A549 (cell line): ENCODE results near the gene P4HA1. TPM values are rescaled to one million over a fixed set of nuclear protein-coding genes. Genes with fewer than 3 reads are reported as not detected.
A peak's percentile ranks its signal among the peaks of the same experiment; 100 is the strongest.

Source experiments
- BHLHE40 ChIP-seq: IDR thresholded peaks from 2 replicates; pipeline ENCODE4 v1.6.1; 2012; ENCODE audit warnings: low read depth, low read length, inconsistent platforms
- CBX2 ChIP-seq: fragments of 200-600 bp; sonication (generic); IDR thresholded peaks from 2 replicates; pipeline ENCODE4 v1.6.1; 2016; ENCODE audit warnings: low read depth, mild to moderate bottlenecking, borderline replicate concordance
- CEBPB ChIP-seq, 2 experiments: fragments of >200 bp in 1 of 2; sonication (Bioruptor Twin) in 1 of 2; formaldehyde crosslinking in 1 of 2; IDR thresholded peaks; 2 replicates each; pipeline ENCODE4 v1.6.1; 2012 to 2016
- CHD2 ChIP-seq: fragments of 150-350 bp; IDR thresholded peaks from 2 replicates; pipeline ENCODE4 v1.6.1; 2014; ENCODE audit warnings: low read length; ENCODE audit not compliant: partially characterized antibody
- CHD4 ChIP-seq: fragments of 200-600 bp; sonication (generic); IDR thresholded peaks from 2 replicates; pipeline ENCODE4 v1.6.1; 2016; ENCODE audit warnings: antibody characterized with exemption, mild to moderate bottlenecking, borderline replicate concordance
- EHF ChIP-seq: fragments of 250-450 bp; sonication (Bioruptor Pico); IDR thresholded peaks from 2 replicates; pipeline ENCODE4 v1.5.0; 2020; ENCODE audit warnings: mild to moderate bottlenecking
- ESRRA ChIP-seq: fragments of 150-350 bp; IDR thresholded peaks from 2 replicates; pipeline ENCODE4 v1.6.1; 2014; ENCODE audit warnings: mild to moderate bottlenecking, low read length, borderline replicate concordance
- FOSB ChIP-seq: fragments of 250-450 bp; sonication (Bioruptor Pico); IDR thresholded peaks from 2 replicates; pipeline ENCODE4 v1.5.0; 2020; ENCODE audit warnings: mild to moderate bottlenecking, moderate library complexity
- FOSL2 ChIP-seq, 2 experiments: fragments of 450-650 bp in 1 of 2; fragments of >200 bp in 1 of 2; sonication (Bioruptor Twin) in 1 of 2; formaldehyde crosslinking; IDR thresholded peaks; 2 replicates each; pipeline versions ENCODE4 v1.5.0 to v1.6.1; 2016 to 2020; ENCODE audit warnings: mild to moderate bottlenecking in 1 of 2, moderate library complexity in 1 of 2
- GATA3 ChIP-seq: IDR thresholded peaks from 2 replicates; pipeline ENCODE4 v1.6.1; 2012; ENCODE audit warnings: borderline replicate concordance
- HDAC2 ChIP-seq: fragments of 200-600 bp; sonication (generic); IDR thresholded peaks from 2 replicates; pipeline ENCODE4 v1.6.1; 2016
- HOXA7 ChIP-seq: fragments of 250-450 bp; sonication (Bioruptor Pico); IDR thresholded peaks from 2 replicates; pipeline ENCODE4 v1.5.0; 2020; ENCODE audit warnings: mild to moderate bottlenecking, moderate library complexity
- HOXB13 ChIP-seq: fragments of 250-450 bp; sonication (Bioruptor Pico); IDR thresholded peaks from 2 replicates; pipeline ENCODE4 v1.5.0; 2020; ENCODE audit warnings: low read depth, mild to moderate bottlenecking, moderate library complexity
- HOXB5 ChIP-seq: fragments of 250-450 bp; sonication (Bioruptor Pico); IDR thresholded peaks from 2 replicates; pipeline ENCODE4 v1.5.0; 2020; ENCODE audit warnings: mild to moderate bottlenecking, moderate library complexity
- JUNB ChIP-seq: fragments of >200 bp; sonication (Bioruptor Twin); formaldehyde crosslinking; IDR thresholded peaks from 2 replicates; pipeline ENCODE4 v1.6.1; 2016
- KDM1A ChIP-seq: fragments of 200-600 bp; sonication (generic); IDR thresholded peaks from 2 replicates; pipeline ENCODE4 v1.6.1; 2016; ENCODE audit warnings: low read depth, mild to moderate bottlenecking
- KDM5A ChIP-seq: fragments of 200-600 bp; sonication (generic); IDR thresholded peaks from 2 replicates; pipeline ENCODE4 v1.6.1; 2016; ENCODE audit warnings: antibody characterized with exemption, mild to moderate bottlenecking
- RCOR1 ChIP-seq: fragments of 150-350 bp; IDR thresholded peaks from 2 replicates; pipeline ENCODE4 v1.6.1; 2014; ENCODE audit warnings: antibody characterized with exemption, low read length, low read depth
- RFX5 ChIP-seq: fragments of 450-650 bp; IDR thresholded peaks from 2 replicates; pipeline ENCODE4 v1.7.1; 2014; ENCODE audit warnings: antibody characterized with exemption, mild to moderate bottlenecking, moderate library complexity
- TP53 ChIP-seq: fragments of 250-450 bp; sonication (Bioruptor Pico); IDR thresholded peaks from 2 replicates; pipeline ENCODE4 v1.5.0; 2021; ENCODE audit warnings: mild to moderate bottlenecking, moderate library complexity
- ZC3H11A ChIP-seq: fragments of 450-650 bp; IDR thresholded peaks from 2 replicates; pipeline ENCODE4 v1.6.1; 2014; ENCODE audit warnings: antibody characterized with exemption, mild to moderate bottlenecking
- ZNF302 ChIP-seq: fragments of 250-450 bp; sonication (Bioruptor Pico); IDR thresholded peaks from 2 replicates; pipeline ENCODE4 v1.9.0; 2021; ENCODE audit warnings: inconsistent platforms, mild to moderate bottlenecking, moderate library complexity
- polyA plus RNA-seq, 4 experiments: library from polyadenylated mRNA; depleted of rRNA in 3 of 4; stranded (reverse); fragments of >200 nt; fragmentation: RNase III in 1 of 4; extraction: RNeasy Plus Mini Kit Qiagen cat#74134 plus additional on column Dnase treatment in 1 of 4; gene quantifications; 2 replicates in 3 of 4; 3 replicates in 1 of 4; pipeline ENCODE4 v1.2.3, GENCODE V29; 2011 to 2017
- TF ChIP-seq, protein P1 (sequence below): fragments of 200-600 bp; sonication (generic); IDR thresholded peaks from 2 replicates; pipeline ENCODE4 v1.6.1; 2016; ENCODE audit warnings: antibody characterized with exemption, mild to moderate bottlenecking, moderate library complexity
- TF ChIP-seq, protein P2 (sequence below): fragments of >200 bp; sonication (Bioruptor Twin); formaldehyde crosslinking; IDR thresholded peaks from 3 replicates; pipeline ENCODE4 v1.5.1; 2016
- TF ChIP-seq, protein P3 (sequence below): fragments of 250-450 bp; sonication (Bioruptor Pico); IDR thresholded peaks from 2 replicates; pipeline ENCODE4 v1.5.0; 2021; ENCODE audit warnings: mild to moderate bottlenecking, moderate library complexity, borderline replicate concordance
- TF ChIP-seq, protein P4 (sequence below): fragments of >200 bp; sonication (Bioruptor Twin); formaldehyde crosslinking; IDR thresholded peaks from 2 replicates; pipeline ENCODE4 v1.6.1; 2016
- TF ChIP-seq, protein P5 (sequence below): IDR thresholded peaks from 2 replicates; pipeline ENCODE4 v1.6.1; 2012; ENCODE audit warnings: low read depth, borderline replicate concordance

The P4HA1 gene
- polyA plus RNA-seq, 2 of the 4 experiments (the other 2 are of a cell fraction): 23.7 to 49.0 TPM

DNA sequence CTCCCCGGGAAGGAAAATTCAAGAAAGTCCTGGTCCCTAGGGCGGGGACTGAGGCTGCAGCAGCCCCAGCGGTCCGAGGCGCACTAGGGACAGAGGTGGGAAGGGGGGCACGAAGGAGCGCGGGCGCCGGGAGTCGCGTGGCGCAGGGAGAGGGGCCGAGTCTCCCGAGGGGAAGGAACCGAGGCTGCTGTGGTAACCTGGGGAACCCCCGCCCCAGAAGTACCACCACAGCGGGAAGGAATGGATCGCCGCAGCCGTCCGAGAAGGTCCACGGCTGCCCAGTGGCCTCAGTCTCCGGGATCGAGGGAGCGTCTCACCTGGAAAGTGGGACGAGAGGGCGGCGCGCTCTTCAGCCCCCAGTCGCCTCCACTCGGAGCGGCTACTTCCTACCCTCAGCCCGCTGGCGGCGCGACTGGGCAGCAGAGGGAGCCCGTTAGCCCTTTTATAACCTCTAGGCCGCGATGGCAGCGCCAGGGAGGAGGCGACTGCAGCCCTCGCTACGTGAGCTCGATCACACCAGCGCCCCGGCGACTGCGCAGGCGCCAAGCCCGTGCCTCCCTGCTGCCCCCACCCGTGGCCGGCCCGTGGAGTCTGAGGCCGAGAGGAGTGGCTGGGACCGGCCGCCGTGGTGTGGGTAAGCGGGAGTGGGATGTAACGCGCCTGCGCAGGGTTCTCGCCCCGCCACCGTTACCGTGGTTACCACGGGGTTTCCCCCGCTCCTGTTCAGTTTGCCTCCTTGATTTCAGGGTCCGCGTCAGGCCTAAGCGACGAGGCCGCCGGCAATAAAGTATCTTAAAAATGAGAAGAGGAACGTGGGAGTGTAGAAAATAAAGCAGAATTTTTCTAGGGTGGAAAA lies at the start of gene P4HA1 (continued):
- TF ChIP-seq, protein P1, sequence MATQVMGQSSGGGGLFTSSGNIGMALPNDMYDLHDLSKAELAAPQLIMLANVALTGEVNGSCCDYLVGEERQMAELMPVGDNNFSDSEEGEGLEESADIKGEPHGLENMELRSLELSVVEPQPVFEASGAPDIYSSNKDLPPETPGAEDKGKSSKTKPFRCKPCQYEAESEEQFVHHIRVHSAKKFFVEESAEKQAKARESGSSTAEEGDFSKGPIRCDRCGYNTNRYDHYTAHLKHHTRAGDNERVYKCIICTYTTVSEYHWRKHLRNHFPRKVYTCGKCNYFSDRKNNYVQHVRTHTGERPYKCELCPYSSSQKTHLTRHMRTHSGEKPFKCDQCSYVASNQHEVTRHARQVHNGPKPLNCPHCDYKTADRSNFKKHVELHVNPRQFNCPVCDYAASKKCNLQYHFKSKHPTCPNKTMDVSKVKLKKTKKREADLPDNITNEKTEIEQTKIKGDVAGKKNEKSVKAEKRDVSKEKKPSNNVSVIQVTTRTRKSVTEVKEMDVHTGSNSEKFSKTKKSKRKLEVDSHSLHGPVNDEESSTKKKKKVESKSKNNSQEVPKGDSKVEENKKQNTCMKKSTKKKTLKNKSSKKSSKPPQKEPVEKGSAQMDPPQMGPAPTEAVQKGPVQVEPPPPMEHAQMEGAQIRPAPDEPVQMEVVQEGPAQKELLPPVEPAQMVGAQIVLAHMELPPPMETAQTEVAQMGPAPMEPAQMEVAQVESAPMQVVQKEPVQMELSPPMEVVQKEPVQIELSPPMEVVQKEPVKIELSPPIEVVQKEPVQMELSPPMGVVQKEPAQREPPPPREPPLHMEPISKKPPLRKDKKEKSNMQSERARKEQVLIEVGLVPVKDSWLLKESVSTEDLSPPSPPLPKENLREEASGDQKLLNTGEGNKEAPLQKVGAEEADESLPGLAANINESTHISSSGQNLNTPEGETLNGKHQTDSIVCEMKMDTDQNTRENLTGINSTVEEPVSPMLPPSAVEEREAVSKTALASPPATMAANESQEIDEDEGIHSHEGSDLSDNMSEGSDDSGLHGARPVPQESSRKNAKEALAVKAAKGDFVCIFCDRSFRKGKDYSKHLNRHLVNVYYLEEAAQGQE: no peak
- TF ChIP-seq ZC3H11A (no peak), HOXA7 (CRISPR knock-in tag) (no peak), RFX5 (0 out of 2 replicates have a peak, but pooled peaks have one; percentile 26), KDM1A (no peak), BHLHE40 (no peak), CEBPB (IDR thresholded peaks at IDR 0.05) (no peak), TP53 (no peak), KDM5A (0 out of 2 replicates have a peak, but pooled peaks have one; percentile 21), CBX2 (no peak), GATA3 (no peak), JUNB (no peak), RCOR1 (no peak), CHD2 (no peak), ESRRA (no peak), HOXB5 (no peak), ZNF302 (CRISPR knock-in tag) (no peak), HOXB13 (CRISPR knock-in tag) (no peak), EHF (no peak), HDAC2 (no peak; the same call in 1 of the 2 replicates), CHD4 (no peak), FOSL2 (IDR thresholded peaks at IDR 0.05) (no peak), FOSL2 (CRISPR knock-in tag; IDR thresholded peaks at IDR 0.05) (peak; percentile 27; the same call in 1 of the 2 replicates), FOSB (CRISPR knock-in tag) (no peak)
- TF ChIP-seq, protein P2, sequence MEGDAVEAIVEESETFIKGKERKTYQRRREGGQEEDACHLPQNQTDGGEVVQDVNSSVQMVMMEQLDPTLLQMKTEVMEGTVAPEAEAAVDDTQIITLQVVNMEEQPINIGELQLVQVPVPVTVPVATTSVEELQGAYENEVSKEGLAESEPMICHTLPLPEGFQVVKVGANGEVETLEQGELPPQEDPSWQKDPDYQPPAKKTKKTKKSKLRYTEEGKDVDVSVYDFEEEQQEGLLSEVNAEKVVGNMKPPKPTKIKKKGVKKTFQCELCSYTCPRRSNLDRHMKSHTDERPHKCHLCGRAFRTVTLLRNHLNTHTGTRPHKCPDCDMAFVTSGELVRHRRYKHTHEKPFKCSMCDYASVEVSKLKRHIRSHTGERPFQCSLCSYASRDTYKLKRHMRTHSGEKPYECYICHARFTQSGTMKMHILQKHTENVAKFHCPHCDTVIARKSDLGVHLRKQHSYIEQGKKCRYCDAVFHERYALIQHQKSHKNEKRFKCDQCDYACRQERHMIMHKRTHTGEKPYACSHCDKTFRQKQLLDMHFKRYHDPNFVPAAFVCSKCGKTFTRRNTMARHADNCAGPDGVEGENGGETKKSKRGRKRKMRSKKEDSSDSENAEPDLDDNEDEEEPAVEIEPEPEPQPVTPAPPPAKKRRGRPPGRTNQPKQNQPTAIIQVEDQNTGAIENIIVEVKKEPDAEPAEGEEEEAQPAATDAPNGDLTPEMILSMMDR: peak; percentile 74
- TF ChIP-seq, protein P3, sequence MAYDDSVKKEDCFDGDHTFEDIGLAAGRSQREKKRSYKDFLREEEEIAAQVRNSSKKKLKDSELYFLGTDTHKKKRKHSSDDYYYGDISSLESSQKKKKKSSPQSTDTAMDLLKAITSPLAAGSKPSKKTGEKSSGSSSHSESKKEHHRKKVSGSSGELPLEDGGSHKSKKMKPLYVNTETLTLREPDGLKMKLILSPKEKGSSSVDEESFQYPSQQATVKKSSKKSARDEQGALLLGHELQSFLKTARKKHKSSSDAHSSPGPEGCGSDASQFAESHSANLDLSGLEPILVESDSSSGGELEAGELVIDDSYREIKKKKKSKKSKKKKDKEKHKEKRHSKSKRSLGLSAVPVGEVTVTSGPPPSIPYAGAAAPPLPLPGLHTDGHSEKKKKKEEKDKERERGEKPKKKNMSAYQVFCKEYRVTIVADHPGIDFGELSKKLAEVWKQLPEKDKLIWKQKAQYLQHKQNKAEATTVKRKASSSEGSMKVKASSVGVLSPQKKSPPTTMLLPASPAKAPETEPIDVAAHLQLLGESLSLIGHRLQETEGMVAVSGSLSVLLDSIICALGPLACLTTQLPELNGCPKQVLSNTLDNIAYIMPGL (CRISPR knock-in tag): no peak
- TF ChIP-seq, protein P4, sequence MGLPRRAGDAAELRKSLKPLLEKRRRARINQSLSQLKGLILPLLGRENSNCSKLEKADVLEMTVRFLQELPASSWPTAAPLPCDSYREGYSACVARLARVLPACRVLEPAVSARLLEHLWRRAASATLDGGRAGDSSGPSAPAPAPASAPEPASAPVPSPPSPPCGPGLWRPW: no peak
- TF ChIP-seq, protein P5, sequence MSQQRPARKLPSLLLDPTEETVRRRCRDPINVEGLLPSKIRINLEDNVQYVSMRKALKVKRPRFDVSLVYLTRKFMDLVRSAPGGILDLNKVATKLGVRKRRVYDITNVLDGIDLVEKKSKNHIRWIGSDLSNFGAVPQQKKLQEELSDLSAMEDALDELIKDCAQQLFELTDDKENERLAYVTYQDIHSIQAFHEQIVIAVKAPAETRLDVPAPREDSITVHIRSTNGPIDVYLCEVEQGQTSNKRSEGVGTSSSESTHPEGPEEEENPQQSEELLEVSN: 0 out of 2 replicates have a peak, but pooled peaks have one; percentile 37
- TF ChIP-seq, all 56 proteins: peak for 15
